Astrocyte of the spinal cord (primary cell): ENCODE results near the gene SEC24A.

Experiments used
- DNase-seq: peaks from one replicate; pipeline ENCODE4 v3.0.0; 2011; ENCODE audit warnings: low read depth, low spot score
- H3K4me3 ChIP-seq: 2 replicates; pipeline ENCODE4 v1.5.1; 2011; ENCODE audit warnings: low read depth, mild to moderate bottlenecking, low read length, moderate library complexity
- CTCF ChIP-seq: IDR thresholded peaks from 2 replicates; pipeline ENCODE4 v1.5.1; 2012; ENCODE audit warnings: low read depth, mild to moderate bottlenecking, low read length, inconsistent platforms
- in situ Hi-C: cut with HindIII; loops from 2 replicates; pipeline ENCODE4 v1.10.0; 2017; ENCODE audit warnings: low sequenced_read_pairs

SEC24A gene

DNA sequence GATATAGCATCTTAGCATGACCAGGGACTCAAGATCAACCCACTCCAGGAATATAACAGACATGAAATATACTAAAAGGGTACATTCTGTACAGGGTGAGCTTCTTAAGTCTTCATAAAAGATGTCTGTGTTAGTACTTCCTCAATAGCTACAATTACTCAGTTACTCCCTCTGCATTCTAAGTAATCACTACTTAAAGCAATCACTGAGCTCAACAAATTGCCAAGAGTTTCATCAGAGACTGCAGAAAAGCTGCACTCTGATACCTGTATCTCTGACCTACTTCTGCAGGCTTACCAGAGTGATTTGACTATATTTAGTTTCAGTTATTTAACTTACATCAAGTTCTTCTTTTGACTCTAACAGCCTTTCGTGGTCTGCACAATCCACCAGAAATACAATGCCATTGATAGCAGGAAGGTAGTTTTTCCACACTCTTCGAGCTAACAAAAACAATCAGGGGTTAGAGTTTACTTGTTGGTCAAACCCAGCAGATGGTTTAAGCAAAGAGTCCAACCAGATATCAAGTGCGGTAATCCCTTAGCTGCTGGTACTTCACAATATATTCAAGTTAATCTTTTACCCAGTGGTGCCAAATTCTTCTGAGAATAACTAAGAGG, 39.2 kb upstream of the SEC24A start:
- no peak for TF ChIP-seq CTCF
- no peak for DNase-seq
- in situ Hi-C loops: no loop called here
- no peak overlapping the region for H3K4me3 ChIP-seq

GRCh38 chr5:134610725-134611124, 37.9 kb upstream of the SEC24A start:
- in situ Hi-C loops: no loop called here
- no peak for DNase-seq
- TF ChIP-seq CTCF: no peak
- no peak overlapping the region for H3K4me3 ChIP-seq

GRCh38 chr5:134611515-134611914, 37.1 kb upstream of the SEC24A start:
- no peak overlapping the region for H3K4me3 ChIP-seq
- in situ Hi-C loops: no loop called here
- no peak for DNase-seq
- no peak for TF ChIP-seq CTCF

DNA sequence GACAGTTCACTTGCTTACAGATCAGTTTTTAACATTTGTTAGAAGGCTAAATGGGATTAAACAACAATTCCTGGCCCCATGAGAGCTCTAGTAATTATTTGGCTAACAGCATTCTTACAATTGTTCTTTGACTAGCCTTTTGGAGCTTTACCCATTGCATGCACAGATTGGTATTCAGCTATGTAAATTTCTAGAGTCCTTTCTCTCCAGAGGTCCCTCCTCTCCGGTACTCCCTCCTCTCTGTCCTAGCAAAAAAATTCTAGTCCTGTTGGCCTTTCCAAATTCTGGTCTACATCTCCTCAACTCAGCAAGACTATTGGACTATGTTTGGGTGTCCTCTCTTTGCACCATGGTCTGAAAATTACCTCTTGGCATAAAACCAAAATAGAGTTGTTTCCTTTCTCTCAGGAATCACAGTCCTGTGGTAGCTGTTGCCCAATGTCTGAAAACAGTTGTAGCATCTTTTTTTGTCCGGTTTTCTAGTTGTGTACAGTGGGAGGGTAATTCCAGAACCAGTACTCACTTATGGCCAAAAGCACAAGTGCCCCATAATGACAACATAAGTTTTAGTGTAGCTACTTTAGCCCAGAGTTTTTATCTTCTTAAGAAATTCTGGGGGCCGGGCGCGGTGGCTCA, 34.0 kb upstream of the SEC24A start:
- TF ChIP-seq CTCF: no peak
- no peak overlapping the region for H3K4me3 ChIP-seq
- no peak for DNase-seq
- in situ Hi-C loops: no loop called here

DNA sequence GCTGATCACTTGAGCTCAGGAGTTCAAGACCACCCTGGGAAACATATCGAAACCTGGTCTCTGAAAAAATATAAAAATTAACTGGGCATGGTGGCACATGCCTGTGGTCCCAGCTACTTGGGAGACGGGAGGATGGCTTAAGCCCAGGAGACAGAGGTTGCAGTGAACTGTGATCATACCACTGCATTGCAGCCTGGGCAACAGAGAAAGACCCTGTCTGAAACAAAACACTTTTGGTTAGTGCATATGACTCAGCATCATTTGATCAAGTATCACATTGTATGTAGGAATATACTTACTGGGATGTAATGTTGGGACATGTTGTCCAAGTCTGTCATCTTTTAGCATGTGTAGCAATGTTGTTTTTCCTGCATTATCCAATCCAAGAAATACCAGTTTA, 28.0 kb upstream of the SEC24A start:
- no peak for DNase-seq
- H3K4me3 ChIP-seq: no peak overlapping the region
- TF ChIP-seq CTCF: no peak
- in situ Hi-C loops: no loop called here

- in situ Hi-C loops: no loop called here
- no peak for DNase-seq
- no peak for TF ChIP-seq CTCF
- H3K4me3 ChIP-seq: no peak overlapping the region
Observed at GRCh38 chr5:134625559-134625958, 23.0 kb upstream of the SEC24A start.
